H1 (cell line): Measurements from ENCODE around the gene TENT4B. TPM values are rescaled to one million over a fixed set of nuclear protein-coding genes. Genes with fewer than 3 reads are reported as not detected.

Experiments used
- ASH2L ChIP-seq: fragments of 200-600, 300-600 bp; sonication (generic); IDR thresholded peaks from one replicate; pipeline ENCODE4 v1.7.1; 2017; ENCODE audit warnings: low read length
- GABPA ChIP-seq: IDR thresholded peaks from 2 replicates; pipeline ENCODE4 v1.6.1; 2011; ENCODE audit warnings: mild to moderate bottlenecking, low read length, moderate library complexity, borderline replicate concordance; ENCODE audit not compliant: insufficient read depth
- RAD21 ChIP-seq, 2 experiments: IDR thresholded peaks in 1 of 2; conservative IDR thresholded peaks in 1 of 2; 2 replicates each; pipeline ENCODE4 v1.6.1; 2011; ENCODE audit warnings: low read depth in 2 of 2, low read length in 2 of 2, improper control_type of control experiment in 1 of 2, inconsistent platforms in 1 of 2, mild to moderate bottlenecking in 1 of 2, moderate library complexity in 1 of 2
- SP2 ChIP-seq: IDR thresholded peaks from 2 replicates; pipeline ENCODE4 v1.6.1; 2012; ENCODE audit warnings: mild to moderate bottlenecking, low read length, inconsistent platforms
- polyA plus RNA-seq, 7 experiments: library from polyadenylated mRNA; depleted of rRNA in 3 of 7; stranded (reverse) in 5 of 7; unstranded in 2 of 7; fragments of >200 nt in 5 of 7; fragments of 200-250 nt in 2 of 7; gene quantifications; 1 replicate in 5 of 7; 2 replicates in 1 of 7; 4 replicates in 1 of 7; pipeline versions ENCODE4 v1.2.1 to v1.2.3, GENCODE V29; 2011 to 2013; ENCODE audit warnings: missing spikeins in 2 of 7, mixed read lengths in 2 of 7
- total RNA-seq: library from RNA; stranded (reverse); fragmentation: NEBNext Ultra II Directional; extraction: Animal tissue kit (Norgen Biotek cat#: 25700); gene quantifications from 2 replicates; pipeline ENCODE4 v1.2.1, GENCODE V29; 2021
- TF ChIP-seq, protein P1 (sequence below): IDR thresholded peaks from 2 replicates; pipeline ENCODE4 v1.6.1; 2011; ENCODE audit warnings: low read length, improper control_type of control experiment

Gene TENT4B
- total and polyA plus RNA-seq, 2 of the 8 experiments (the other 6 are each of a cell fraction or from before 2014, with no cell fraction given): 4.2 to 15.7 TPM

GRCh38 chr16:50265260-50265659 is 112.2 kb downstream of the TENT4B start (continued):
- peak in 1 of 2 experiments; percentile 28; a peak in 1 of 4 replicates for TF ChIP-seq RAD21 (IDR thresholded peaks at IDR 0.05 in 1 of 2, conservative IDR thresholded peaks at IDR 0.05 in 1 of 2; ENCODE audit: low read depth in 2 of 2, low read length in 2 of 2)
- TF ChIP-seq GABPA: no peak
- no peak for TF ChIP-seq SP2
- TF ChIP-seq, protein P1, sequence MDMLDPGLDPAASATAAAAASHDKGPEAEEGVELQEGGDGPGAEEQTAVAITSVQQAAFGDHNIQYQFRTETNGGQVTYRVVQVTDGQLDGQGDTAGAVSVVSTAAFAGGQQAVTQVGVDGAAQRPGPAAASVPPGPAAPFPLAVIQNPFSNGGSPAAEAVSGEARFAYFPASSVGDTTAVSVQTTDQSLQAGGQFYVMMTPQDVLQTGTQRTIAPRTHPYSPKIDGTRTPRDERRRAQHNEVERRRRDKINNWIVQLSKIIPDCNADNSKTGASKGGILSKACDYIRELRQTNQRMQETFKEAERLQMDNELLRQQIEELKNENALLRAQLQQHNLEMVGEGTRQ: no peak
- no peak for TF ChIP-seq ASH2L
